HepG2 (cell line): ENCODE results near the gene EIF3A. TPM values are rescaled to one million over a fixed set of nuclear protein-coding genes. Genes with fewer than 3 reads are reported as not detected.

ENCODE experiments used
- AHR ChIP-seq: IDR thresholded peaks from 2 replicates; pipeline ENCODE4 v1.6.1; 2018; ENCODE audit warnings: missing genetic modification reagents, missing compliant biosample characterization
- ATF5 ChIP-seq: sonication (generic); formaldehyde crosslinking; IDR thresholded peaks from 2 replicates; pipeline ENCODE4 v1.4.0; 2020; ENCODE audit warnings: mild to moderate bottlenecking, low read depth, missing genetic modification reagents
- CENPT ChIP-seq: sonication (generic); formaldehyde crosslinking; IDR thresholded peaks from 2 replicates; pipeline ENCODE4 v1.8.0; 2022; ENCODE audit warnings: low read depth, mild to moderate bottlenecking, moderate library complexity, missing genetic modification reagents
- E2F1 ChIP-seq: sonication (generic); formaldehyde crosslinking; IDR thresholded peaks from 2 replicates; pipeline ENCODE4 v1.5.0; 2020; ENCODE audit warnings: missing genetic modification reagents
- ETV6 ChIP-seq: sonication (generic); formaldehyde crosslinking; conservative IDR thresholded peaks from 2 replicates; pipeline ENCODE4 v1.4.0; 2020; ENCODE audit warnings: missing genetic modification reagents
- HOXD1 ChIP-seq: sonication (generic); formaldehyde crosslinking; IDR thresholded peaks from 2 replicates; pipeline ENCODE4 v1.5.0; 2020; ENCODE audit warnings: missing genetic modification reagents
- MTA1 ChIP-seq: sonication (generic); formaldehyde crosslinking; IDR thresholded peaks from 2 replicates; pipeline ENCODE4 v1.4.0; 2020; ENCODE audit warnings: missing genetic modification reagents, mild to moderate bottlenecking, borderline replicate concordance
- MYNN ChIP-seq: sonication (generic); formaldehyde crosslinking; IDR thresholded peaks from 2 replicates; pipeline ENCODE4 v1.4.0; 2020; ENCODE audit warnings: mild to moderate bottlenecking, low read depth, missing genetic modification reagents
- NONO ChIP-seq, 2 experiments: fragments of 450-650 bp in 1 of 2; sonication (generic) in 1 of 2; formaldehyde crosslinking in 1 of 2; IDR thresholded peaks in 1 of 2; conservative IDR thresholded peaks in 1 of 2; 2 replicates each; pipeline versions ENCODE4 v1.6.1 to v1.8.0; 2017 to 2022; ENCODE audit warnings: mild to moderate bottlenecking in 1 of 2, missing genetic modification reagents in 1 of 2, moderate library complexity in 1 of 2
- SYNCRIP ChIP-seq: fragments of 200-400 bp; formaldehyde crosslinking; IDR thresholded peaks from 2 replicates; pipeline ENCODE4 v1.6.1; 2018; ENCODE audit warnings: mild to moderate bottlenecking, low read depth, low read length; ENCODE audit not compliant: insufficient read depth
- YEATS2 ChIP-seq: sonication (generic); formaldehyde crosslinking; IDR thresholded peaks from 2 replicates; pipeline ENCODE4 v1.4.0; 2020; ENCODE audit warnings: missing genetic modification reagents, borderline replicate concordance
- ZFP41 ChIP-seq: sonication (generic); formaldehyde crosslinking; IDR thresholded peaks from 2 replicates; pipeline ENCODE4 v1.4.0; 2020; ENCODE audit warnings: mild to moderate bottlenecking, missing genetic modification reagents, borderline replicate concordance
- ZGPAT ChIP-seq: IDR thresholded peaks from 2 replicates; pipeline ENCODE4 v1.6.1; 2016; ENCODE audit warnings: mild to moderate bottlenecking
- ZNF558 ChIP-seq: sonication (generic); formaldehyde crosslinking; IDR thresholded peaks from 2 replicates; pipeline ENCODE4 v1.9.0; 2022; ENCODE audit warnings: mild to moderate bottlenecking, missing genetic modification reagents, borderline replicate concordance
- ZNF589 ChIP-seq: sonication (generic); formaldehyde crosslinking; conservative IDR thresholded peaks from 2 replicates; pipeline ENCODE4 v1.8.0; 2022; ENCODE audit warnings: mild to moderate bottlenecking, moderate library complexity, missing genetic modification reagents
- ZNF615 ChIP-seq: sonication (generic); formaldehyde crosslinking; IDR thresholded peaks from 2 replicates; pipeline ENCODE4 v1.5.0; 2020; ENCODE audit warnings: mild to moderate bottlenecking, missing genetic modification reagents, borderline replicate concordance
- ZNF766 ChIP-seq: sonication (generic); formaldehyde crosslinking; IDR thresholded peaks from 2 replicates; pipeline ENCODE4 v1.5.0; 2020; ENCODE audit warnings: missing genetic modification reagents, borderline replicate concordance
- polyA plus RNA-seq, 8 experiments: library from polyadenylated mRNA; depleted of rRNA in 3 of 8; stranded (reverse) in 7 of 8; unstranded in 1 of 8; fragments of >200 nt; fragmentation: Illumina TruSeq in 4 of 8; extraction: Trizol in 4 of 8; gene quantifications; 2 replicates each; pipeline versions ENCODE4 v1.2.1 to v1.2.3, GENCODE V29; 2011 to 2016; ENCODE audit warnings: low read depth in 4 of 8, missing spikeins in 1 of 8, mixed read lengths in 1 of 8; ENCODE audit not compliant: insufficient read depth in 1 of 8
- total RNA-seq, 5 experiments: library from RNA; depleted of rRNA; stranded (reverse); fragments of >200 nt; fragmentation: Illumina TruSeq; extraction: Trizol; gene quantifications; 2 replicates each; pipeline ENCODE4 v1.2.3, GENCODE V29; 2016; ENCODE audit warnings: low read depth in 1 of 5
- TF ChIP-seq, protein P1 (sequence below): conservative IDR thresholded peaks from 2 replicates; pipeline ENCODE4 v1.6.1; 2018; ENCODE audit warnings: missing genetic modification reagents
- TF ChIP-seq, protein P2 (sequence below): sonication (generic); formaldehyde crosslinking; IDR thresholded peaks from 2 replicates; pipeline ENCODE4 v1.4.0; 2020; ENCODE audit warnings: mild to moderate bottlenecking, low read depth, missing genetic modification reagents
- TF ChIP-seq, protein P3 (sequence below): IDR thresholded peaks from 2 replicates; pipeline ENCODE4 v1.6.1; 2018; ENCODE audit warnings: missing genetic modification reagents

The EIF3A gene
- total and polyA plus RNA-seq, 2 of the 13 experiments (the other 11 are each of a cell fraction or from before 2014, with no cell fraction given): 25.6 to 117 TPM

DNA sequence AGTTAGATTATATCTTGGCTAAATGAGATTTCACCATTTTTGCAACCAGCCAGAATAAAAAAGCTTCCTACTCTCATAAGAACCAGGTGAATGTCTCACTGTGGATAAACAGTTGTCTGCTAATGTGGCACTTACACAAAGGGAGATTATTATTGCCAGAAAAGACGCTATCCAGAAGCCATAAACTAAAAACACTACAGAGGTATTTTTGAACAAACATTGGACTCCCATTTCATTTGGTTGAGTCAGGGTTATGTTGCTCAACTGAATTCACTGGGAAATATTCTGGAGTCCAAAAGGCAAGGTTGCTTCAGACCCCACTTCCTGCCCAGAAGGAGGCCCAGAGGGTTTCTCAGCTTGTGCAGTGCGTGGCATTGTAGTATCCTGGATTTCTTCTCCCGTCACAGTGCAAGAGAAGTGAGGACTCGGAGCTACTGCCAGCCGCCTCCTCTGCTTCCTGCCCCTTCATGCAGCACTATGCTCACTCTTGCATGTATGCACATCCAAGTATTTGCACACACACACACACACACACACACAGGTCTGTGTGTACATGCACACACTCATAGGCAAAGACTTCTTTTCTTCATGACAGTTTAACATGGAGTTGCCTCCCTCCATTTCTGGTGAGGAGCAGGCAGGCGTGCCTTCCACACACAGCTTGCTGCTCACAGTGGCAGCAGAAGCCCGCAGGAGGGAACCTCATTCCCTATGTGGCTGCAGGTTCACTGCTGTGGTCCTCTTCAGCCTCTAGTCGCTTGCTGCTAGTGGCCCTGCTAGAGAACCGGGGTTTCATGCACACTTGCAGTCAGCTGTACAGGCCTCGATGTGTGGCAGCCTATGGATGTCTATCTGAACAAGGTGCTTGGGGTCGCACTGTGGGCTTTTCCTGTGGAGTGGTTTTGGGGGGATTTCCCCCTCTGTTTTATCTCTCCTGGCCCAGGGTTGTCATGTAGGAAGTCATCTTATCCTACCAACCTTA, 33.4 kb upstream of the EIF3A start (continued):
- TF ChIP-seq YEATS2 (CRISPR knock-in tag): peak; percentile 61; the same call in 1 of the 2 replicates
- TF ChIP-seq ZFP41 (CRISPR knock-in tag): no peak
- TF ChIP-seq AHR (CRISPR knock-in tag): no peak
- TF ChIP-seq ZNF589 (CRISPR knock-in tag): no peak
- TF ChIP-seq HOXD1: no peak; the same call in 1 of the 2 replicates
- no peak for TF ChIP-seq ZNF615
- TF ChIP-seq SYNCRIP: no peak
- TF ChIP-seq ZGPAT (CRISPR knock-in tag): peak; percentile 90
- TF ChIP-seq E2F1 (CRISPR knock-in tag): no peak
- peak; percentile 78; the same call in 1 of the 2 replicates for TF ChIP-seq MTA1 (CRISPR knock-in tag)
- no peak for TF ChIP-seq CENPT (CRISPR knock-in tag)
- TF ChIP-seq MYNN (CRISPR knock-in tag): no peak; the same call in 1 of the 2 replicates
- TF ChIP-seq ATF5 (CRISPR knock-in tag): no peak
- no peak for TF ChIP-seq NONO (IDR thresholded peaks at IDR 0.05)
- TF ChIP-seq NONO (CRISPR knock-in tag; conservative IDR thresholded peaks at IDR 0.05): no peak
- TF ChIP-seq, protein P1, sequence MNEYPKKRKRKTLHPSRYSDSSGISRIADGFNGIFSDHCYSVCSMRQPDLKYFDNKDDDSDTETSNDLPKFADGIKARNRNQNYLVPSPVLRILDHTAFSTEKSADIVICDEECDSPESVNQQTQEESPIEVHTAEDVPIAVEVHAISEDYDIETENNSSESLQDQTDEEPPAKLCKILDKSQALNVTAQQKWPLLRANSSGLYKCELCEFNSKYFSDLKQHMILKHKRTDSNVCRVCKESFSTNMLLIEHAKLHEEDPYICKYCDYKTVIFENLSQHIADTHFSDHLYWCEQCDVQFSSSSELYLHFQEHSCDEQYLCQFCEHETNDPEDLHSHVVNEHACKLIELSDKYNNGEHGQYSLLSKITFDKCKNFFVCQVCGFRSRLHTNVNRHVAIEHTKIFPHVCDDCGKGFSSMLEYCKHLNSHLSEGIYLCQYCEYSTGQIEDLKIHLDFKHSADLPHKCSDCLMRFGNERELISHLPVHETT: no peak
- TF ChIP-seq, protein P2, sequence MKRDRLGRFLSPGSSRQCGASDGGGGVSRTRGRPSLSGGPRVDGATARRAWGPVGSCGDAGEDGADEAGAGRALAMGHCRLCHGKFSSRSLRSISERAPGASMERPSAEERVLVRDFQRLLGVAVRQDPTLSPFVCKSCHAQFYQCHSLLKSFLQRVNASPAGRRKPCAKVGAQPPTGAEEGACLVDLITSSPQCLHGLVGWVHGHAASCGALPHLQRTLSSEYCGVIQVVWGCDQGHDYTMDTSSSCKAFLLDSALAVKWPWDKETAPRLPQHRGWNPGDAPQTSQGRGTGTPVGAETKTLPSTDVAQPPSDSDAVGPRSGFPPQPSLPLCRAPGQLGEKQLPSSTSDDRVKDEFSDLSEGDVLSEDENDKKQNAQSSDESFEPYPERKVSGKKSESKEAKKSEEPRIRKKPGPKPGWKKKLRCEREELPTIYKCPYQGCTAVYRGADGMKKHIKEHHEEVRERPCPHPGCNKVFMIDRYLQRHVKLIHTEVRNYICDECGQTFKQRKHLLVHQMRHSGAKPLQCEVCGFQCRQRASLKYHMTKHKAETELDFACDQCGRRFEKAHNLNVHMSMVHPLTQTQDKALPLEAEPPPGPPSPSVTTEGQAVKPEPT (CRISPR knock-in tag): no peak; the same call in 1 of the 2 replicates
- TF ChIP-seq ZNF558 (CRISPR knock-in tag): peak; percentile 39; the same call in 1 of the 2 replicates
- TF ChIP-seq, protein P3, sequence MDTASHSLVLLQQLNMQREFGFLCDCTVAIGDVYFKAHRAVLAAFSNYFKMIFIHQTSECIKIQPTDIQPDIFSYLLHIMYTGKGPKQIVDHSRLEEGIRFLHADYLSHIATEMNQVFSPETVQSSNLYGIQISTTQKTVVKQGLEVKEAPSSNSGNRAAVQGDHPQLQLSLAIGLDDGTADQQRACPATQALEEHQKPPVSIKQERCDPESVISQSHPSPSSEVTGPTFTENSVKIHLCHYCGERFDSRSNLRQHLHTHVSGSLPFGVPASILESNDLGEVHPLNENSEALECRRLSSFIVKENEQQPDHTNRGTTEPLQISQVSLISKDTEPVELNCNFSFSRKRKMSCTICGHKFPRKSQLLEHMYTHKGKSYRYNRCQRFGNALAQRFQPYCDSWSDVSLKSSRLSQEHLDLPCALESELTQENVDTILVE (CRISPR knock-in tag): peak; percentile 50; the same call in 1 of the 2 replicates
- peak; percentile 84; the same call in 1 of the 2 replicates for TF ChIP-seq ZNF766 (CRISPR knock-in tag)
- no peak for TF ChIP-seq ETV6 (CRISPR knock-in tag)
